RWPE2 (cell line): Measurements from ENCODE around the gene MYH3.

Source experiments
- ATAC-seq: fragments of 200-7000 bp; cut with Tn5 transposase; 3 replicates; pipeline ENCODE4 v1.9.1; 2021; ENCODE audit warnings: low read depth
- DNase-seq: peaks from one replicate; pipeline ENCODE4 v3.0.0-alpha.2; 2020; ENCODE audit warnings: low spot score
- H3K27ac ChIP-seq: fragments of 450-650 bp; 2 replicates; pipeline ENCODE4 v1.5.1; 2017; ENCODE audit warnings: mild to moderate bottlenecking; ENCODE audit not compliant: poor library complexity, severe bottlenecking
- H3K27me3 ChIP-seq: fragments of 250-450 bp; sonication (Bioruptor Pico); 2 replicates; pipeline ENCODE4 v1.5.1; 2021; ENCODE audit warnings: mild to moderate bottlenecking, moderate library complexity; ENCODE audit not compliant: insufficient read depth, poor library complexity, severe bottlenecking
- H3K36me3 ChIP-seq: fragments of 250-450 bp; sonication (Bioruptor Pico); 2 replicates; pipeline ENCODE4 v1.5.1; 2020; ENCODE audit warnings: low read depth, mild to moderate bottlenecking, moderate library complexity
- H3K4me1 ChIP-seq: fragments of 250-450 bp; sonication (Bioruptor Pico); 2 replicates; pipeline ENCODE4 v1.5.1; 2021; ENCODE audit warnings: mild to moderate bottlenecking, moderate library complexity; ENCODE audit not compliant: insufficient read depth, poor library complexity, severe bottlenecking
- H3K4me3 ChIP-seq: fragments of 250-450 bp; sonication (Bioruptor Pico); 2 replicates; pipeline ENCODE4 v1.5.1; 2021; ENCODE audit warnings: mild to moderate bottlenecking, moderate library complexity; ENCODE audit not compliant: severe bottlenecking
- H3K9me3 ChIP-seq: fragments of 250-450 bp; sonication (Bioruptor Pico); 2 replicates; pipeline ENCODE4 v1.5.1; 2021; ENCODE audit warnings: mild to moderate bottlenecking, moderate library complexity; ENCODE audit not compliant: severe bottlenecking
- TF ChIP-seq, protein P1 (sequence below): fragments of 450-650 bp; IDR thresholded peaks from one replicate; pipeline ENCODE4 v1.5.1; 2017; ENCODE audit warnings: mild to moderate bottlenecking, moderate library complexity; ENCODE audit not compliant: poor library complexity, severe bottlenecking

The MYH3 gene

DNA sequence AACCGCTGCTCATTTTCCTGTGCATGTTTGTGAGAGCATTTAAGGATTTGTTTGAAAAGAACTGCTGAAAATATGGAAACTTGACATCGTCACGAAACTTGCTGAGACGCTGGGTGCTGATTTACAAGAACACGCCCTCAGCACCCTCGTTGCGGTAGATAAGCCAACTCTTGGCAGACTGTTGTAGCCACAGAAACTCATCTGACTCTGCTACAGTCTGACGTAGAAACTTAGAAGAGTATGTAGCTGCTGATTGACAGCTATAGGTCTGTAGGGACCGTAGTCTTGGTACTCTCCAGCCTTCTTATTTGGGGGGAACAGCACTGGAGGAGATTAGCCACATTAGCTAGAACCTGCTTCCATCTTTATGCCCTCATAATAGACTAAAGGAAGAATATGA, 71.6 kb downstream of the MYH3 start:
- Histone ChIP-seq H3K4me1 (no peaks in the 10 kb centered on the region), H3K9me3 (no peaks in the 10 kb centered on the region), H3K27ac (no peak overlapping the region), H3K36me3 (no peaks in the 10 kb centered on the region), H3K4me3 (no peak overlapping the region), H3K27me3 (no peaks in the 10 kb centered on the region)
- TF ChIP-seq, protein P1, sequence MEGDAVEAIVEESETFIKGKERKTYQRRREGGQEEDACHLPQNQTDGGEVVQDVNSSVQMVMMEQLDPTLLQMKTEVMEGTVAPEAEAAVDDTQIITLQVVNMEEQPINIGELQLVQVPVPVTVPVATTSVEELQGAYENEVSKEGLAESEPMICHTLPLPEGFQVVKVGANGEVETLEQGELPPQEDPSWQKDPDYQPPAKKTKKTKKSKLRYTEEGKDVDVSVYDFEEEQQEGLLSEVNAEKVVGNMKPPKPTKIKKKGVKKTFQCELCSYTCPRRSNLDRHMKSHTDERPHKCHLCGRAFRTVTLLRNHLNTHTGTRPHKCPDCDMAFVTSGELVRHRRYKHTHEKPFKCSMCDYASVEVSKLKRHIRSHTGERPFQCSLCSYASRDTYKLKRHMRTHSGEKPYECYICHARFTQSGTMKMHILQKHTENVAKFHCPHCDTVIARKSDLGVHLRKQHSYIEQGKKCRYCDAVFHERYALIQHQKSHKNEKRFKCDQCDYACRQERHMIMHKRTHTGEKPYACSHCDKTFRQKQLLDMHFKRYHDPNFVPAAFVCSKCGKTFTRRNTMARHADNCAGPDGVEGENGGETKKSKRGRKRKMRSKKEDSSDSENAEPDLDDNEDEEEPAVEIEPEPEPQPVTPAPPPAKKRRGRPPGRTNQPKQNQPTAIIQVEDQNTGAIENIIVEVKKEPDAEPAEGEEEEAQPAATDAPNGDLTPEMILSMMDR = no peak
- ATAC-seq (no peak), DNase-seq (no peak)

DNA sequence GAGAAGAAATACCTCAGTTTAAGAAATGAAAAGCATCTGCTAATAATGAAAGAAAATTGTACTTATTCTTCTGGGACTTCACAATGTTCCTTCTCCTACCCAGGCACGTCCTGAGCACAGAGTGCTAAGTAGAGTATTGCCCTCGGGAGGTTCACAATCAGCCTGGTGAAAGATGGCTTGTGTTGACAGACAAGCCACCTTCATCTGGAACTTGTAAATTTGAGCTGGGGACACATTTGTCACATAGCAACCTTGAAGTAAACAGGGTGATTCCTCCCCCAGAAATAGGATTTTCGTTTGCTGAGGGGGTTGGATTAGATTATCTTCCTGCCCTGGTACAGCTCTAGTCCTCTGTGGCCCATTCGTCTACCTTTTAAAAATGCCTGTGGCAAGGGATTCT, 73.3 kb downstream of the MYH3 start:
- TF ChIP-seq, protein P1 = no peak
- Histone ChIP-seq H3K9me3 (no peaks in the 10 kb centered on the region), H3K36me3 (no peaks in the 10 kb centered on the region), H3K27ac (no peak overlapping the region), H3K4me3 (no peak overlapping the region), H3K4me1 (no peaks in the 10 kb centered on the region), H3K27me3 (no peaks in the 10 kb centered on the region)
- DNase-seq (no peak), ATAC-seq (no peak)

DNA sequence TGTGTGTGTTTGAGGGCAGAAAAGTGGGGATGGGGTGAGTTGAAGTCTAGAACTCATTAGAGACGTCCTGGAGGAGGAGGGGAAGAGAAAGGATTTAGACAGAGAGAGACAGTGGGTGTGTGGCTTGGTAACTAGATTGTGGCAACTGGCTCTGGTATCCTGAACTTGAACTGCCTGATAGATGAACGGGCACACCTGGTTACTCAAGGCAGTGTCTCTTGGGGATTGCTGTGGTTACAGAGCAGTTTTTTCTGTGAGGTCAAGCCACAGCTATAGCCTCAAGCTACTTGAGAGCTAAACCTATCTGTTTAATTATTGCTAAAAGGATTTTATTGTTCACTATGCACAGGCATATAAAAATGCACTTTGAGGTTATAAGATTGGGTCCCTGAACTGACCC, 77.8 kb downstream of the MYH3 start:
- peak; percentile 53; the same call in 1 of the 3 replicates for ATAC-seq
- no peak for DNase-seq

More for the DNA sequence above, 77.8 kb downstream of the MYH3 start:
- no peaks in the 10 kb centered on the region for H3K4me1 ChIP-seq
- no peaks in the 10 kb centered on the region for H3K36me3 ChIP-seq
- no peaks in the 10 kb centered on the region for H3K9me3 ChIP-seq
- TF ChIP-seq, protein P1 = no peak
- no peaks in the 10 kb centered on the region for H3K27me3 ChIP-seq
- no peak overlapping the region for H3K27ac ChIP-seq
- H3K4me3 ChIP-seq = no peak overlapping the region
